LNCaP clone FGC (cell line): Measurements from ENCODE around the gene C9orf152.

Experiments used
- DNase-seq: peaks from one replicate; pipeline ENCODE4 v3.0.0-alpha.2; 2011; ENCODE audit warnings: low read depth
- H3K4me3 ChIP-seq: 2 replicates; pipeline ENCODE4 v1.5.1; 2011; ENCODE audit warnings: mild to moderate bottlenecking, low read depth, low read length, control low read depth
- CTCF ChIP-seq: IDR thresholded peaks from 2 replicates; pipeline ENCODE4 v1.5.1; 2012; ENCODE audit warnings: mild to moderate bottlenecking; ENCODE audit not compliant: control insufficient read depth, insufficient read depth; ENCODE audit errors: extremely low read depth

C9orf152 gene

GRCh38 chr9:110241260-110241857, 33.4 kb upstream of the C9orf152 start:
- no peak overlapping the region for H3K4me3 ChIP-seq
- no peak for DNase-seq
- no peak for TF ChIP-seq CTCF

- no peak for DNase-seq
- no peak for TF ChIP-seq CTCF
- no peak overlapping the region for H3K4me3 ChIP-seq
Observed at GRCh38 chr9:110240198-110240597, 32.2 kb upstream of the C9orf152 start.

GRCh38 chr9:110228321-110228720, 20.4 kb upstream of the C9orf152 start:
- TF ChIP-seq CTCF: no peak
- DNase-seq: no peak
- no peak overlapping the region for H3K4me3 ChIP-seq

- H3K4me3 ChIP-seq: no peak overlapping the region
- no peak for DNase-seq
- no peak for TF ChIP-seq CTCF
Observed at GRCh38 chr9:110224583-110224982, 16.6 kb upstream of the C9orf152 start.

- no peak overlapping the region for H3K4me3 ChIP-seq
- TF ChIP-seq CTCF: no peak
Observed at GRCh38 chr9:110220809-110221208, 12.8 kb upstream of the C9orf152 start.

GRCh38 chr9:110217656-110218099, 9.7 kb upstream of the C9orf152 start:
- peak; percentile 31 for DNase-seq
- peak; percentile 63 for TF ChIP-seq CTCF
- no peak overlapping the region for H3K4me3 ChIP-seq

More at GRCh38 chr9:110220809-110221208, 12.8 kb upstream of the C9orf152 start:
- no peak for DNase-seq

- no peak overlapping the region for H3K4me3 ChIP-seq
- DNase-seq: no peak
- TF ChIP-seq CTCF: no peak
Observed at GRCh38 chr9:110214586-110215355, 6.8 kb upstream of the C9orf152 start.
